Measurements from ENCODE around the gene SYN1.

DNA sequence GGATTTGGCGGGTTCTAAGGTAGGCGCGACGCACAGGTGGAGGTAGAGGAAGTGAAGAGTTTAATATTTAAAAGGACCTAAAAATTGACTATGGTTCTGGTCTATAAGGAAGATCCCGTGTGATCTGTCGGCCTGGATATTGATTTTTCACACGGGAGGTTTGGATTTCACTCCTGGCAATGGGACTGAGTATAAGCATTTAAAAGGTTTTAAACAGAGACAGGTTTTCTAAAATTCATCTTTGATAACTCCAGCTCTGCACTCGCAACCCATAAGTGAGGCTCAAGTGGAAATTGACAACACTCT, 39.7 kb upstream of the SYN1 start:
- TF ChIP-seq EZH2 (IDR thresholded peaks at IDR 0.05; ENCODE audit: insufficient read depth, low read length) = no peak
- TF ChIP-seq, protein P1, sequence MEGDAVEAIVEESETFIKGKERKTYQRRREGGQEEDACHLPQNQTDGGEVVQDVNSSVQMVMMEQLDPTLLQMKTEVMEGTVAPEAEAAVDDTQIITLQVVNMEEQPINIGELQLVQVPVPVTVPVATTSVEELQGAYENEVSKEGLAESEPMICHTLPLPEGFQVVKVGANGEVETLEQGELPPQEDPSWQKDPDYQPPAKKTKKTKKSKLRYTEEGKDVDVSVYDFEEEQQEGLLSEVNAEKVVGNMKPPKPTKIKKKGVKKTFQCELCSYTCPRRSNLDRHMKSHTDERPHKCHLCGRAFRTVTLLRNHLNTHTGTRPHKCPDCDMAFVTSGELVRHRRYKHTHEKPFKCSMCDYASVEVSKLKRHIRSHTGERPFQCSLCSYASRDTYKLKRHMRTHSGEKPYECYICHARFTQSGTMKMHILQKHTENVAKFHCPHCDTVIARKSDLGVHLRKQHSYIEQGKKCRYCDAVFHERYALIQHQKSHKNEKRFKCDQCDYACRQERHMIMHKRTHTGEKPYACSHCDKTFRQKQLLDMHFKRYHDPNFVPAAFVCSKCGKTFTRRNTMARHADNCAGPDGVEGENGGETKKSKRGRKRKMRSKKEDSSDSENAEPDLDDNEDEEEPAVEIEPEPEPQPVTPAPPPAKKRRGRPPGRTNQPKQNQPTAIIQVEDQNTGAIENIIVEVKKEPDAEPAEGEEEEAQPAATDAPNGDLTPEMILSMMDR (IDR thresholded peaks at IDR 0.05; ENCODE audit: insufficient read depth, low read depth, low read length) = no peak
